HepG2 (cell line): ENCODE data around the gene FAM170A.

Experiments
- ZNF160 ChIP-seq: sonication (generic); formaldehyde crosslinking; IDR thresholded peaks from 2 replicates; pipeline ENCODE4 v1.8.0; 2022; ENCODE audit warnings: mild to moderate bottlenecking, inconsistent platforms, missing genetic modification reagents
- TF ChIP-seq, protein P1 (sequence below): sonication (generic); formaldehyde crosslinking; IDR thresholded peaks from 2 replicates; pipeline ENCODE4 v1.5.0; 2020; ENCODE audit warnings: mild to moderate bottlenecking, missing genetic modification reagents, moderate library complexity
- TF ChIP-seq, protein P2 (sequence below): sonication (generic); formaldehyde crosslinking; conservative IDR thresholded peaks from 2 replicates; pipeline ENCODE4 v1.4.0; 2020; ENCODE audit warnings: missing genetic modification reagents

DNA sequence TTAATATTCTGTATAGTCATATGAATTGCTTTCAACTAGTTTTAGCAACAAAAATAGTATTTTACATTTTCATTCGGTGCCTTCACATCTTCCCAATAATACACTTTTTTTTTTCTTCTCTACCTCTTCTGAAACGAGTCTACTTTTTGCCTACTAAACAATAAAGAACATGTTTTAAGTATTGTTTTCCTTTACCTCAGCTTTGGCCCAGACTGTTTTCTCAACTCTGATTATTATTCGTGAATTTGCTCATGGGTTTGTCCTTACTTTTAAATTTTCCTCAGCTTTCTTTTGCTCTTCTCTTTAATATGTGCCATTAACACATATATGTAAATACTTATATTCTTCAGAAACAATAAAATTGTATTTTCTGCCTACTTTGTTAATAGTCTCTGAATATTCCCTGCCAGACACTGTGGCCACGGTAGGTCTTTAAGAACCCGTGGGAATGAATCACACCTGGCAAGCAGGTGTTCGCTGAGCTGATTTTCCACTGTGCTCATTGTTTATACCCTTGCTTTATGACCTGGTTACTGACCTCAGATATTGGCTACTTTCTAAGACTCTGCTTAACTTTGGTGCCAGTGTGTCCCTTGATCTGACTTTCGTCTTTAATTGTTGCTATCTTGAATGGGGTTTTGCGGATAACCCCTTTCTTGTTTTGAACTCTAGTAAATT, 49.1 kb downstream of the FAM170A start:
- TF ChIP-seq, protein P1, sequence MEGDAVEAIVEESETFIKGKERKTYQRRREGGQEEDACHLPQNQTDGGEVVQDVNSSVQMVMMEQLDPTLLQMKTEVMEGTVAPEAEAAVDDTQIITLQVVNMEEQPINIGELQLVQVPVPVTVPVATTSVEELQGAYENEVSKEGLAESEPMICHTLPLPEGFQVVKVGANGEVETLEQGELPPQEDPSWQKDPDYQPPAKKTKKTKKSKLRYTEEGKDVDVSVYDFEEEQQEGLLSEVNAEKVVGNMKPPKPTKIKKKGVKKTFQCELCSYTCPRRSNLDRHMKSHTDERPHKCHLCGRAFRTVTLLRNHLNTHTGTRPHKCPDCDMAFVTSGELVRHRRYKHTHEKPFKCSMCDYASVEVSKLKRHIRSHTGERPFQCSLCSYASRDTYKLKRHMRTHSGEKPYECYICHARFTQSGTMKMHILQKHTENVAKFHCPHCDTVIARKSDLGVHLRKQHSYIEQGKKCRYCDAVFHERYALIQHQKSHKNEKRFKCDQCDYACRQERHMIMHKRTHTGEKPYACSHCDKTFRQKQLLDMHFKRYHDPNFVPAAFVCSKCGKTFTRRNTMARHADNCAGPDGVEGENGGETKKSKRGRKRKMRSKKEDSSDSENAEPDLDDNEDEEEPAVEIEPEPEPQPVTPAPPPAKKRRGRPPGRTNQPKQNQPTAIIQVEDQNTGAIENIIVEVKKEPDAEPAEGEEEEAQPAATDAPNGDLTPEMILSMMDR (CRISPR knock-in tag): no peak
- TF ChIP-seq ZNF160: no peak
- TF ChIP-seq, protein P2, sequence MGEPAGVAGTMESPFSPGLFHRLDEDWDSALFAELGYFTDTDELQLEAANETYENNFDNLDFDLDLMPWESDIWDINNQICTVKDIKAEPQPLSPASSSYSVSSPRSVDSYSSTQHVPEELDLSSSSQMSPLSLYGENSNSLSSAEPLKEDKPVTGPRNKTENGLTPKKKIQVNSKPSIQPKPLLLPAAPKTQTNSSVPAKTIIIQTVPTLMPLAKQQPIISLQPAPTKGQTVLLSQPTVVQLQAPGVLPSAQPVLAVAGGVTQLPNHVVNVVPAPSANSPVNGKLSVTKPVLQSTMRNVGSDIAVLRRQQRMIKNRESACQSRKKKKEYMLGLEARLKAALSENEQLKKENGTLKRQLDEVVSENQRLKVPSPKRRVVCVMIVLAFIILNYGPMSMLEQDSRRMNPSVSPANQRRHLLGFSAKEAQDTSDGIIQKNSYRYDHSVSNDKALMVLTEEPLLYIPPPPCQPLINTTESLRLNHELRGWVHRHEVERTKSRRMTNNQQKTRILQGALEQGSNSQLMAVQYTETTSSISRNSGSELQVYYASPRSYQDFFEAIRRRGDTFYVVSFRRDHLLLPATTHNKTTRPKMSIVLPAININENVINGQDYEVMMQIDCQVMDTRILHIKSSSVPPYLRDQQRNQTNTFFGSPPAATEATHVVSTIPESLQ (CRISPR knock-in tag): no peak
